Activated T-helper 2 cell treated with anti-CD3 and anti-CD28 coated beads, Interferon-gamma antibody, Interleukin-2, Interleukin-4, amounts not matched to agents 10 μg/mL and 5 μg/mL and 100 μg/mL, durations not matched to agents 14 hours and 24 hours and 36 hours (primary cell): ENCODE results near the gene CDCP2. TPM values are rescaled to one million over a fixed set of nuclear protein-coding genes. Genes with fewer than 3 reads are reported as not detected.
"Not testable (repeated sequence)": the region's sequence is repeated elsewhere in the genome, so short reads cannot be mapped to it uniquely, and the experiment has no call there.

ENCODE experiments used
- DNase-seq: peaks from one replicate; pipeline ENCODE4 v3.0.0; 2021; ENCODE audit warnings: low spot score
- H3K27ac Mint-ChIP-seq: one replicate; pipeline ENCODE4 v1.8.0; 2021; ENCODE audit warnings: mixed read lengths
- H3K27me3 Mint-ChIP-seq: one replicate; pipeline ENCODE4 v1.8.0; 2021; ENCODE audit warnings: low read depth, mixed read lengths
- H3K36me3 Mint-ChIP-seq: one replicate; pipeline ENCODE4 v1.8.0; 2021; ENCODE audit warnings: low read depth, mixed read lengths
- H3K4me1 Mint-ChIP-seq: one replicate; pipeline ENCODE4 v1.8.0; 2021; ENCODE audit warnings: low read depth, mixed read lengths
- H3K4me3 Mint-ChIP-seq: one replicate; pipeline ENCODE4 v1.8.0; 2021; ENCODE audit warnings: low read depth, mild to moderate bottlenecking, moderate library complexity, mixed read lengths
- H3K9me3 Mint-ChIP-seq: one replicate; pipeline ENCODE4 v1.8.0; 2021; ENCODE audit warnings: mixed read lengths
- intact Hi-C: fragments of 100-400 bp; cut with micrococcal nuclease; formaldehyde crosslinking; loops from one replicate; pipeline ENCODE4 v1.15.1; 2023
- total RNA-seq: library from RNA; stranded (reverse); gene quantifications from 2 replicates; pipeline ENCODE4 v1.2.3, GENCODE V29; 2022

Gene CDCP2
- total RNA-seq, 1 donor from 2014 or later = not detected

DNA sequence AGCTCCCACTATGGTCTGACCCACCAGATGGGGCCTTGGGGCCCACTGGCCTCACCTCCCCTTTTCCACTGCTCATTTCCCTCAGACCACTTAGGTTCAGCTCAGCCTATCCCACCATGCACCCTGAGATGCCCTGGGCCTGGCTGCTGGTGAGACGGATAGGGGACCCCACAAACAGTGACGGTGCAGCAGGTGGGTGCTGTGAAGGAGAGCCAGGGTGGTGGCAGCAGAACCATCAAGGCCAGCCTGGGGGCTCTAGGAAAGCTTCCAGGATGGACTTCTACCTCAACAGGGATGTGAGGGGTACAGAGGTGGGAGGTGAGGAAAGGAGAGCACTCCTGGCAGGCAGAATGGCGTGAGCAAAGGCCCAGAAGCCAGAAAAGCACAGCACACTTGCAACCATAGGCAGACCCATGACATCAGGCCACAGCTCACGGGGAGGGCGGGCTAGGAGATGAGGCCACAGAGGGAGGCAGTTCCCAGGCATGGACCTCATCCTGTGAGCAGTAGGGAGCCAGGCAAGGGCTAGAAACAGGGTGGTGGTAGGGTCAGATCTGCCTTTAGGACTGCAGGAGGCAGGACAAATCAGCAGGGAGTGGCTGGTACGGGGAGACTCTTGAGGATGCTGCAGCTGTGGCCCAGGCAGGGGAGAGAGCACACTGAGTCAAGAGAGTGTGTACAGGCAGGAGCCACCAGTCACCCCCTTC is 24.0 kb upstream of the CDCP2 start:
- intact Hi-C loops = no loop called here
- Mint-ChIP-seq H3K9me3 (no peaks in the 10 kb centered on the region), H3K4me3 (no peak overlapping the region), H3K4me1 (peaks cover 4% of the 10 kb centered on the region), H3K36me3 (no peaks in the 10 kb centered on the region), H3K27me3 (no peaks in the 10 kb centered on the region), H3K27ac (no peak overlapping the region)
- no peak for DNase-seq

DNA sequence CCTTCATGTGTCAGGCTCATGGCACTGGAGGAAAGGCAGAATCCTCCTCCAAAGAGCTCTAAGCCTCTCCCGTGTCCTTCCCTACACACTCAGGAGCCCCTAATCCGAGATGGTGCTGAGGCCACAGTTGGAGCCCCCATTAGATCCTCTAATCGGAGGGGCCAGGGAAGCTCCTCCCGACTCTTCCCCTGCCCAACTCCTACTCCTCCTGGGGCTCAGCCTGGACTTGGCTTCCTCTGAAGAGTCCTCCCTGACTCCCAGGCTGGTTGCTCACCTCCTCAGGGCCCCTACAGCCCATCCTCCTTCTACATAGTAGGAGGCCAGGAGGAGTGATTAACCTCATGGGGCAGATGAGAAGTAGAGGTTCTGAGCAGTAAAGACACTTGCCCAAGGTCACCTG is 21.3 kb upstream of the CDCP2 start:
- no peaks in the 10 kb centered on the region for H3K9me3 Mint-ChIP-seq
- intact Hi-C loops = no loop called here
- H3K27me3 Mint-ChIP-seq = no peaks in the 10 kb centered on the region
- H3K4me3 Mint-ChIP-seq = no peak overlapping the region
- no peak for DNase-seq
- no peak overlapping the region for H3K27ac Mint-ChIP-seq
- H3K36me3 Mint-ChIP-seq = no peaks in the 10 kb centered on the region
- peaks cover 9% of the 10 kb centered on the region for H3K4me1 Mint-ChIP-seq

GRCh38 chr1:54173681-54174080 is 20.9 kb upstream of the CDCP2 start:
- Mint-ChIP-seq H3K9me3 (no peaks in the 10 kb centered on the region), H3K27me3 (no peaks in the 10 kb centered on the region), H3K36me3 (no peaks in the 10 kb centered on the region), H3K4me3 (no peak overlapping the region), H3K27ac (no peak overlapping the region), H3K4me1 (peaks cover 9% of the 10 kb centered on the region)
- DNase-seq = no peak
- intact Hi-C loops = no loop called here

- DNase-seq = no peak
- no peaks in the 10 kb centered on the region for H3K9me3 Mint-ChIP-seq
- peaks cover 9% of the 10 kb centered on the region for H3K4me1 Mint-ChIP-seq
- no peaks in the 10 kb centered on the region for H3K27me3 Mint-ChIP-seq
- intact Hi-C loops = no loop called here
- no peaks in the 10 kb centered on the region for H3K36me3 Mint-ChIP-seq
- H3K4me3 Mint-ChIP-seq = no peak overlapping the region
- H3K27ac Mint-ChIP-seq = no peak overlapping the region
Observed at GRCh38 chr1:54172614-54173599, 20.1 kb upstream of the CDCP2 start.

DNA sequence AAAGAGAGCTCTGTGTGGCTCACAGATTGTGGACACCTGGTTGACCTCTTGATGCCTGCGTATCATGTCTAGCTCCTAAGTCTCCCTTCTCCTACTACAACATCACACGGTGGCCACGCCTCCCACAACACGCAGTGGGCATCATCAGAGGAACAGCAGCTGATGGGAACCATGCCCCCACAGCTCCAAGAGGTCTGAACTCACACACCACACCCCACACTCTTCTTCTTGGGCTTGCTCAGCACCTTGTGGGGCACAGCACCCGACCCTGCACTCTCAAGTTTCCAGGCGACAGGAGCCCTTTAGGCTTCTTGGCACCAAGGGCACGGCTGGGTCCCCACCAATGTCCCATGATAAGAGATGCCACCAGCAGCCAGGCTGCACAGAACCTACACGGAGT is 18.8 kb upstream of the CDCP2 start:
- DNase-seq = no peak
- Mint-ChIP-seq H3K36me3 (no peaks in the 10 kb centered on the region), H3K4me3 (no peak overlapping the region), H3K27ac (no peak overlapping the region), H3K27me3 (no peaks in the 10 kb centered on the region), H3K9me3 (no peaks in the 10 kb centered on the region), H3K4me1 (peaks cover 9% of the 10 kb centered on the region)
- intact Hi-C loops = no loop called here

GRCh38 chr1:54171016-54171415 is 18.2 kb upstream of the CDCP2 start:
- DNase-seq = no peak
- no peak overlapping the region for H3K27ac Mint-ChIP-seq
- H3K36me3 Mint-ChIP-seq = no peaks in the 10 kb centered on the region
- peaks cover 9% of the 10 kb centered on the region for H3K4me1 Mint-ChIP-seq
- H3K4me3 Mint-ChIP-seq = no peak overlapping the region
- no peaks in the 10 kb centered on the region for H3K27me3 Mint-ChIP-seq
- H3K9me3 Mint-ChIP-seq = no peaks in the 10 kb centered on the region
- intact Hi-C loops = no loop called here

GRCh38 chr1:54169068-54169467 is 16.3 kb upstream of the CDCP2 start:
- H3K27ac Mint-ChIP-seq = no peak overlapping the region
- intact Hi-C loops = no loop called here

DNA sequence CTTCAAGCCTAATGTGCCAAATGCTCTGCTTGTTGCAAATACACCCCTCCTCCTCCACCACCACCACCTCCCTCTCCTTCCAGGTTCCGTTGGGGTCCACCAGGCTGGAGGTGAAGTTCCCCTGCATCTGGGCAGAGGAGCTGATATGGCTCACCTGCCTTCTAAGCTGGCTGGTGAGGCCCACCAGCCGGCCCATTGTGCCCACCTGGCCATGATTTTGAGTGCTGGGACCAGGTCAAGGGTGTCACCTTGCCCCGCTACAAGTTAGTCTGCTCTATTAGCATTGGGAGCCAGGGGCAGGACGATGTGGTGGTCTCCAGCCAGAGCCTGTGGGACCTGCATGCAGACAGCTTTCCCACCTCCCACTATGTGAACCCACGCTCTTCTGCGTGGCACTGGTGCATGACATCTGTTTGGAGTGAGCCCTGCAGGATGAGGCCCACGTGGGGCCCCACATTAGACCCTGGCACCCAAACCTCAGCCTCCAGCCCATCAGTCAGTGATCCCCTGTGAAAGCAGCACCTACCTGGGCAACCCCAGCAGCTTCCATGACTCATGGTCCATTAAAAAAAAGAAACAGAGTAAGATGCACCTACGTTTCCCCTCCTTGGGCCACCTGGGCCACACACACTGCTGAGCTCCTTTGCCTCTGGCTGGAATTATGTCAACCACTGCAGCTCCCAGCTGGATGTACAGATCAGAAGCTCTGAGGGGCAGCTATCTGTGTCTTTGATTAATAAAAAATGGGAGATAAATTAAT is 15.6 kb upstream of the CDCP2 start:
- no peak for DNase-seq
- intact Hi-C loops = no loop called here
- H3K27ac Mint-ChIP-seq = no peak overlapping the region
- H3K36me3 Mint-ChIP-seq = no peaks in the 10 kb centered on the region
- H3K9me3 Mint-ChIP-seq = no peaks in the 10 kb centered on the region
- peaks cover 5% of the 10 kb centered on the region for H3K4me1 Mint-ChIP-seq
- H3K27me3 Mint-ChIP-seq = no peaks in the 10 kb centered on the region
- H3K4me3 Mint-ChIP-seq = no peak overlapping the region

More at GRCh38 chr1:54169068-54169467, 16.3 kb upstream of the CDCP2 start:
- Mint-ChIP-seq H3K4me3 (no peak overlapping the region), H3K4me1 (peaks cover 7% of the 10 kb centered on the region), H3K9me3 (no peaks in the 10 kb centered on the region), H3K36me3 (no peaks in the 10 kb centered on the region), H3K27me3 (no peaks in the 10 kb centered on the region)
- no peak for DNase-seq

DNA sequence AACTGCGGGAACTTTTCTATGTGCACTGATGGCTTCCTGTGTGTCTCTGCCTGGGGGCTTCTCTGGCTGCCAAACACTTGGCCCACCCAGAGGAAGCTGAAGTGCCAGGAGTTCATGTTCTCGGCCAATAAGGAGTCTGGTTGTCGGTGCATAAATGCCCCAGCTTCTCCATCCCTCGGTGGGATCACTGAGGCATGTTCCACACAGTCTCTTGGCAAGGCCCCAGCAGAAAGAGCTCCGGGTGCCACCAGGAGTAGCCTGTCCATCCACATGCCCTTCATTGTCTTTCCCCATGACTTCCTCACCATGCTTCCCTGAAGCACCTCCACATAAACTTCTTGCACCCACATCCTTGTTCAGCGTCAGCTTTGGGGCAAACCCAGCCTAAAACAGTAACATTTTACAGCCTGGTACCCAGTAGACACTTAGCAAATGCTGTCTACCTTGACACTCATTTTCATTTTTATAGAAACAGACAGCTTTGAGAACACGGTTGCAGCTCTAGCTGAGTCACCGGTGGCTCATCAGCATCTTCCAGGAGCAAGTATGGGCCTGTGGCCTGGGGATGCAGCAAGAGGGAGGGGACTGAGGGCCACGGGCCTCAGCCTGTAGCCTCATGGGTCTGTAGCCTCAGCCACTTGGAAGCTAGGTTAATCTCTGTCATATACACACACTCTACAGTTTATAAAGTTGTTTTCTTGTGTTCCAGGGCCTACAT is 14.8 kb upstream of the CDCP2 start:
- intact Hi-C loops = no loop called here
- no peaks in the 10 kb centered on the region for H3K27me3 Mint-ChIP-seq
- no peaks in the 10 kb centered on the region for H3K9me3 Mint-ChIP-seq
- no peak for DNase-seq
- no peak overlapping the region for H3K4me3 Mint-ChIP-seq
- no peak overlapping the region for H3K27ac Mint-ChIP-seq
- H3K36me3 Mint-ChIP-seq = no peaks in the 10 kb centered on the region
- H3K4me1 Mint-ChIP-seq = peaks cover 5% of the 10 kb centered on the region

- H3K27ac Mint-ChIP-seq, H3K4me3 Mint-ChIP-seq, intact Hi-C loops, DNase-seq, H3K4me1 Mint-ChIP-seq, H3K9me3 Mint-ChIP-seq, H3K36me3 Mint-ChIP-seq, H3K27me3 Mint-ChIP-seq: not testable (repeated sequence)
Observed at GRCh38 chr1:54166357-54166756, 13.6 kb upstream of the CDCP2 start.

DNA sequence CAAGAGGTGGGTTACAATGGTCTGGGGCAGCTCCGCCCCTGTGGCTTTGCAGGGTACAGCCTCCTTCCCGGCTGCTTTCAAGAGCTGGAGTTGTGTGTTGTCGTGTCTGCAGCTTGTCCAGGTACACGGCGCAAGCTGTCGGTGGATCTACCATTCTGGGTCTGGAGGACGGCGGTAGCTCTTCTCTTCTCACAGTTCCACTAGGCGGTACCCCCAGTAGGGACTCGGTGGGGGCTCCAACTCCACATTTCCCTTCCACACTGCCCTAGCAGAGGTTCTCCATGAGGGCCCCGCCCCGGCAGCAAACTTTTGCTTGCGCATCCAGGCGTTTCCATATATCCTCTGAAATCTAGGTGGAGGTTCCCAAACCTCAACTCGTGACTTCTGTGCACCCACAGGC is 12.3 kb upstream of the CDCP2 start:
- intact Hi-C loops = no loop called here
- DNase-seq = no peak
- Mint-ChIP-seq H3K27ac (no peak overlapping the region), H3K9me3 (no peaks in the 10 kb centered on the region), H3K4me1 (no peaks in the 10 kb centered on the region), H3K27me3 (no peaks in the 10 kb centered on the region), H3K36me3 (no peaks in the 10 kb centered on the region), H3K4me3 (no peak overlapping the region)

DNA sequence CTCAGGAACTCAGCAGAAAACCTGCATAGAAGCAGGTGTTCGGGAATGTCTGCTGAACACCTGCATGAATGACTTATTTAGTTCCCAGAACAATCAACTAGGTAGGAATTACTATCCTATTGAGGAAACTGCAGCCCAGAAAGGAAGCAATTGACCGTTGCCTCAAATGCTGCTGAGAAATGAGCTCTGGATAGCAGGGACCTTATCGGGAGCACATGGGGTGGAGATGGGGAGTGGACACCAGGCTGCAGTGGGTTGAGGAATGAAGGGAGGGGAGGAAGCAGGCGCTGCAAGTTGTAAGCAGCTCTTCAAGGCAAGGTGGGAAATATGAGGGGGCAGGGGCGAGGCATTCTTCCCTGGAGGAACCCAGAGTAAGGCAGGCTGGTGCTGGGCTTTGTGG is 10.8 kb upstream of the CDCP2 start:
- H3K27me3 Mint-ChIP-seq = no peaks in the 10 kb centered on the region
- no peak overlapping the region for H3K27ac Mint-ChIP-seq
- no peak for DNase-seq
- intact Hi-C loops = no loop called here
- H3K4me3 Mint-ChIP-seq = no peak overlapping the region
- no peaks in the 10 kb centered on the region for H3K4me1 Mint-ChIP-seq
- no peaks in the 10 kb centered on the region for H3K36me3 Mint-ChIP-seq
- no peaks in the 10 kb centered on the region for H3K9me3 Mint-ChIP-seq
